ENCODE measurements around the gene EVA1C.
"Not testable (repeated sequence)": the region's sequence is repeated elsewhere in the genome, so short reads cannot be mapped to it uniquely, and the experiment has no call there.

Gene EVA1C

GRCh38 chr21:32519945-32520874, 107.7 kb downstream of the EVA1C start:
- DNase-seq (ENCODE audit: extremely low spot score, insufficient read length, low read depth) (no peak), FAIRE-seq (no peak)

GRCh38 chr21:32520875-32521735, 108.6 kb downstream of the EVA1C start:
- no peak for FAIRE-seq

GRCh38 chr21:32521736-32522355, 109.3 kb downstream of the EVA1C start:
- no peak for FAIRE-seq
- no peak for DNase-seq (ENCODE audit: extremely low spot score, insufficient read length, low read depth)

More at GRCh38 chr21:32520875-32521735, 108.6 kb downstream of the EVA1C start:
- no peak for DNase-seq (ENCODE audit: extremely low spot score, insufficient read length, low read depth)

GRCh38 chr21:32523463-32523862, 111.0 kb downstream of the EVA1C start:
- no peak for DNase-seq (ENCODE audit: extremely low spot score, insufficient read length, low read depth)

GRCh38 chr21:32523988-32524719, 111.6 kb downstream of the EVA1C start:
- DNase-seq (ENCODE audit: extremely low spot score, insufficient read length, low read depth) (no peak), FAIRE-seq (no peak)

More at GRCh38 chr21:32523463-32523862, 111.0 kb downstream of the EVA1C start:
- FAIRE-seq, result no peak

GRCh38 chr21:32525282-32525681, 112.8 kb downstream of the EVA1C start:
- FAIRE-seq (no peak), DNase-seq (ENCODE audit: extremely low spot score, insufficient read length, low read depth) (no peak)

- DNase-seq (ENCODE audit: extremely low spot score, insufficient read length, low read depth) (no peak), FAIRE-seq (no peak)
Observed at GRCh38 chr21:32529679-32530078, 117.2 kb downstream of the EVA1C start.

- DNase-seq (ENCODE audit: extremely low spot score, insufficient read length, low read depth); FAIRE-seq: not testable (repeated sequence)
Observed at GRCh38 chr21:32530809-32531208, 118.3 kb downstream of the EVA1C start.

- DNase-seq (ENCODE audit: extremely low spot score, insufficient read length, low read depth); FAIRE-seq: not testable (repeated sequence)
Observed at GRCh38 chr21:32531561-32531960, 119.1 kb downstream of the EVA1C start.

- FAIRE-seq (no peak), DNase-seq (ENCODE audit: extremely low spot score, insufficient read length, low read depth) (no peak)
Observed at GRCh38 chr21:32532636-32533035, 120.1 kb downstream of the EVA1C start.

GRCh38 chr21:32533053-32533452, 120.5 kb downstream of the EVA1C start:
- DNase-seq (ENCODE audit: extremely low spot score, insufficient read length, low read depth), result no peak
- FAIRE-seq, result no peak

- FAIRE-seq (no peak), DNase-seq (ENCODE audit: extremely low spot score, insufficient read length, low read depth) (no peak)
Observed at GRCh38 chr21:32533611-32534010, 121.1 kb downstream of the EVA1C start.

- FAIRE-seq (no peak), DNase-seq (ENCODE audit: extremely low spot score, insufficient read length, low read depth) (no peak)
Observed at GRCh38 chr21:32534113-32534512, 121.6 kb downstream of the EVA1C start.

- DNase-seq (ENCODE audit: extremely low spot score, insufficient read length, low read depth), result no peak
- no peak for FAIRE-seq
Observed at GRCh38 chr21:32535612-32536011, 123.1 kb downstream of the EVA1C start.

- DNase-seq (ENCODE audit: extremely low spot score, insufficient read length, low read depth) (no peak), FAIRE-seq (no peak)
Observed at GRCh38 chr21:32537569-32537881, 125.0 kb downstream of the EVA1C start.

- DNase-seq (ENCODE audit: extremely low spot score, insufficient read length, low read depth) (no peak), FAIRE-seq (no peak)
Observed at GRCh38 chr21:32538147-32538792, 125.8 kb downstream of the EVA1C start.

GRCh38 chr21:32539378-32539777, 126.9 kb downstream of the EVA1C start:
- no peak for DNase-seq (ENCODE audit: extremely low spot score, insufficient read length, low read depth)
- no peak for FAIRE-seq

- not testable (repeated sequence) for FAIRE-seq; DNase-seq (ENCODE audit: extremely low spot score, insufficient read length, low read depth)
Observed at GRCh38 chr21:32543056-32543455, 130.6 kb downstream of the EVA1C start.

GRCh38 chr21:32543975-32544374, 131.5 kb downstream of the EVA1C start:
- FAIRE-seq, result no peak
- DNase-seq (ENCODE audit: extremely low spot score, insufficient read length, low read depth), result no peak
